Adrenal gland (tissue), 5 donors: Measurements from ENCODE around the gene SUMO4.

Experiments
- POLR2A ChIP-seq, 2 donors: fragments of 450-650 bp; IDR thresholded peaks; one replicate each; pipeline ENCODE4 v1.6.1; 2017; ENCODE audit warnings: antibody characterized with exemption in 2 of 2, mild to moderate bottlenecking in 2 of 2, moderate library complexity in 1 of 2
- TF ChIP-seq, protein P1 (sequence below), 6 experiments: fragments of 450-650 bp in 4 of 6; fragments of 200-600 bp in 2 of 6; sonication (generic) in 1 of 6; IDR thresholded peaks; 1 replicate in 5 of 6; 2 replicates in 1 of 6; pipeline versions ENCODE4 v1.5.1 to v1.8.0; 2016 to 2021; ENCODE audit warnings: antibody characterized with exemption in 6 of 6, mild to moderate bottlenecking in 2 of 6, moderate library complexity in 1 of 6
- donor health status: DM: no; HTN: no; CAD: no.

DNA sequence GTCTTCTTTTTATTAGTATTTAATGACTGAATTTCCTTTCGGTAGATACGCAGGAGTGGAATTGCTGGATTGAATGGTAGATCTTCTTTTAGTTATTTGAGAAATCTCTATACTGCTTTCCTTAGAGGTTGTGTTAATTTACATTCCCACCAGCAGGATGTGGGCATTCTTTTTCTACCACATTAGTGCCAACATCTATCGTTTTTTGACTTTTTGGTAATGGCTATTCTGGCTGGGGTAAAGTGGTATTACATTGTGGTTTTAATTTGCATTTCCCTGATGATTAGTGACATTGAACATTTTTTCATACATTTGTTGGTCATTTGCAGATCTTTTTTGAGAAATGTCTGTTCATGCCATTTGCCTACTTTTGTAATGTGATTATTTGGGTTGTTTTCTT is 37.1 kb downstream of the SUMO4 start:
- TF ChIP-seq, protein P1, sequence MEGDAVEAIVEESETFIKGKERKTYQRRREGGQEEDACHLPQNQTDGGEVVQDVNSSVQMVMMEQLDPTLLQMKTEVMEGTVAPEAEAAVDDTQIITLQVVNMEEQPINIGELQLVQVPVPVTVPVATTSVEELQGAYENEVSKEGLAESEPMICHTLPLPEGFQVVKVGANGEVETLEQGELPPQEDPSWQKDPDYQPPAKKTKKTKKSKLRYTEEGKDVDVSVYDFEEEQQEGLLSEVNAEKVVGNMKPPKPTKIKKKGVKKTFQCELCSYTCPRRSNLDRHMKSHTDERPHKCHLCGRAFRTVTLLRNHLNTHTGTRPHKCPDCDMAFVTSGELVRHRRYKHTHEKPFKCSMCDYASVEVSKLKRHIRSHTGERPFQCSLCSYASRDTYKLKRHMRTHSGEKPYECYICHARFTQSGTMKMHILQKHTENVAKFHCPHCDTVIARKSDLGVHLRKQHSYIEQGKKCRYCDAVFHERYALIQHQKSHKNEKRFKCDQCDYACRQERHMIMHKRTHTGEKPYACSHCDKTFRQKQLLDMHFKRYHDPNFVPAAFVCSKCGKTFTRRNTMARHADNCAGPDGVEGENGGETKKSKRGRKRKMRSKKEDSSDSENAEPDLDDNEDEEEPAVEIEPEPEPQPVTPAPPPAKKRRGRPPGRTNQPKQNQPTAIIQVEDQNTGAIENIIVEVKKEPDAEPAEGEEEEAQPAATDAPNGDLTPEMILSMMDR (IDR thresholded peaks at IDR 0.05) = no peak
- no peak for TF ChIP-seq POLR2A (IDR thresholded peaks at IDR 0.05)
